Measurements from ENCODE around the gene CDKAL1. TPM values are rescaled to one million over a fixed set of nuclear protein-coding genes. Genes with fewer than 3 reads are reported as not detected.

Gene CDKAL1
- total RNA-seq, 1 donor from 2014 or later: 11.3 TPM

DNA sequence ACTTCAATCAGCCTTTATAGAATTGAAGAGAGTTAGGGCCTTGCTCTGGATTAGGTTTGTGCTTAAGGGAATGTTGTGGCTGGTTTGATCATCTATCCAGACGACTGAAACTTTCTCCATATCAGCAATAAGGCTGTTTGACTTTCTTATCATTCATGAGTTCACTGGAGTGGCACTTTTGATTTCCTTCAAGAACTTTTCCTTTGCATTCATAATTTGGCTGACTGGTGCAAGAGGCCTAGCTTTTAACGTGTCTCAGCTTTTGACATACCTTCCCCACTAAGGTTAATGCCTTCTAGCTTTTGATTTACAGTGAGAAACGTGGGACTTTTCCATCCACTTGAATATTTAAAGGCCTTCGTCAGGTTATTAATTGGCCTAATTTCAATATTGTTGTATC, 461.8 kb downstream of the CDKAL1 start:
- no peak for DNase-seq (ENCODE audit: extremely low spot score in 2 of 2)
- intact Hi-C loops (cut with DNase I): no loop called here
- Histone ChIP-seq H3K4me3 (no peak overlapping the region), H3K36me3 (no peaks in the 10 kb centered on the region), H3K27ac (no peak overlapping the region), H3K9me3 (no peaks in the 10 kb centered on the region), H3K27me3 (no peaks in the 10 kb centered on the region), H3K4me1 (peaks cover 8% of the 10 kb centered on the region)
- no peak for TF ChIP-seq POLR2AphosphoS5 (IDR thresholded peaks at IDR 0.05; ENCODE audit: insufficient read depth in 1 of 2, low read depth in 1 of 2)
- TF ChIP-seq POLR2A (IDR thresholded peaks at IDR 0.05): no peak
- TF ChIP-seq, protein P1, sequence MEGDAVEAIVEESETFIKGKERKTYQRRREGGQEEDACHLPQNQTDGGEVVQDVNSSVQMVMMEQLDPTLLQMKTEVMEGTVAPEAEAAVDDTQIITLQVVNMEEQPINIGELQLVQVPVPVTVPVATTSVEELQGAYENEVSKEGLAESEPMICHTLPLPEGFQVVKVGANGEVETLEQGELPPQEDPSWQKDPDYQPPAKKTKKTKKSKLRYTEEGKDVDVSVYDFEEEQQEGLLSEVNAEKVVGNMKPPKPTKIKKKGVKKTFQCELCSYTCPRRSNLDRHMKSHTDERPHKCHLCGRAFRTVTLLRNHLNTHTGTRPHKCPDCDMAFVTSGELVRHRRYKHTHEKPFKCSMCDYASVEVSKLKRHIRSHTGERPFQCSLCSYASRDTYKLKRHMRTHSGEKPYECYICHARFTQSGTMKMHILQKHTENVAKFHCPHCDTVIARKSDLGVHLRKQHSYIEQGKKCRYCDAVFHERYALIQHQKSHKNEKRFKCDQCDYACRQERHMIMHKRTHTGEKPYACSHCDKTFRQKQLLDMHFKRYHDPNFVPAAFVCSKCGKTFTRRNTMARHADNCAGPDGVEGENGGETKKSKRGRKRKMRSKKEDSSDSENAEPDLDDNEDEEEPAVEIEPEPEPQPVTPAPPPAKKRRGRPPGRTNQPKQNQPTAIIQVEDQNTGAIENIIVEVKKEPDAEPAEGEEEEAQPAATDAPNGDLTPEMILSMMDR (IDR thresholded peaks at IDR 0.05): no peak

DNA sequence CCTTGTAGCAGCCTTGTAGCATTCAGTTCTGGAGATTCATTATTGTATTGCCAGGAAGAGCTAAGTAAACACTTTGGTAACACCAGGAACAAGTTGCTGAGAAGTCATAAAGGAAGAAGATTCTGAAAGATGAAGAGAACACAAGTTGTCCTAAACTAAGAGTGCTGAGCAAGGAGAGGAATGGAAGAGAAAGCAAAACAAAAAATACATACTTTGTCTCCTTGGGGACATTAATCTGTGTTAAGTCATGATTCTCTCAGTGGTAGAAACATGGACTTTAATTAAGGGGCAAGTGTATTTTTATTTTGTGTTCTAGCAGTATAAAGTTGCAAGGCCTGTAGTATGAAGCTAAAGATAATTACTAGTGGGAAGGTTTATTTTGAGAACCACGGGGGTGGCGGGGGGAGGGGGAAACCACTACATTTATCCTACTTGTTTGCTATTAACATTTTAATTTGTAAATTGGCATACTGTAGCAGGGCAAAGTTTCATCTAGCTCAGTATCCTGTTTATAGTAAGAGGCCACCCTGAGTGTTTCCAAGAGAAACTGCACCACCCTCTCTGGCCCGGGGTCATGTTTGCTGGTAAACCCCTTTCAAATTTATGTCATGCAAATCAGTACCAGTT, 463.0 kb downstream of the CDKAL1 start:
- DNase-seq (ENCODE audit: extremely low spot score in 2 of 2): no peak
- Histone ChIP-seq H3K27ac (no peak overlapping the region), H3K27me3 (no peaks in the 10 kb centered on the region), H3K9me3 (no peaks in the 10 kb centered on the region), H3K4me3 (no peak overlapping the region), H3K36me3 (no peaks in the 10 kb centered on the region), H3K4me1 (peaks cover 8% of the 10 kb centered on the region)
- TF ChIP-seq POLR2A (IDR thresholded peaks at IDR 0.05) (no peak), POLR2AphosphoS5 (IDR thresholded peaks at IDR 0.05; ENCODE audit: insufficient read depth in 1 of 2, low read depth in 1 of 2) (no peak)
- TF ChIP-seq, protein P1 (IDR thresholded peaks at IDR 0.05): no peak
- intact Hi-C loops (cut with DNase I): no loop called here

DNA sequence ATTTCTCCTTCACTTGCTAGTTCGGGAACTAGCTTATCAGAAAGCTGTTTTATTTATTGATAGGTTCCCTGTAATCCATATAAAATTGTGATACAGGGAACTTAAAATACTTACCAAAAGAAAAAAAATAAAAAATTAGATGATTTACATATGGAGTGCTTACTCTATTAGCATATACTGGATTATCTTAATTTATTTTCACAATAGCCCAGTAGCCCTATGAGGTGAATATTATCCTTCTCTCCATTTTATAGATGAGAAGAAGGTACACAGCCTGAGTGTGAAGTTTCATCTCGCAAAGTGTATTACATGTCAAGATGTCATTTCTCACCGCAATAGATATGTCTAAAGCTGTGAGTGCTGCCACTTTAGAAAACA, 463.5 kb downstream of the CDKAL1 start:
- Histone ChIP-seq H3K4me1 (peaks cover 8% of the 10 kb centered on the region), H3K36me3 (no peaks in the 10 kb centered on the region), H3K27me3 (no peaks in the 10 kb centered on the region), H3K9me3 (no peaks in the 10 kb centered on the region), H3K27ac (no peak overlapping the region), H3K4me3 (no peak overlapping the region)
- DNase-seq (ENCODE audit: extremely low spot score in 2 of 2): no peak
- TF ChIP-seq POLR2A (IDR thresholded peaks at IDR 0.05): no peak
- intact Hi-C loops (cut with DNase I): no loop called here

DNA sequence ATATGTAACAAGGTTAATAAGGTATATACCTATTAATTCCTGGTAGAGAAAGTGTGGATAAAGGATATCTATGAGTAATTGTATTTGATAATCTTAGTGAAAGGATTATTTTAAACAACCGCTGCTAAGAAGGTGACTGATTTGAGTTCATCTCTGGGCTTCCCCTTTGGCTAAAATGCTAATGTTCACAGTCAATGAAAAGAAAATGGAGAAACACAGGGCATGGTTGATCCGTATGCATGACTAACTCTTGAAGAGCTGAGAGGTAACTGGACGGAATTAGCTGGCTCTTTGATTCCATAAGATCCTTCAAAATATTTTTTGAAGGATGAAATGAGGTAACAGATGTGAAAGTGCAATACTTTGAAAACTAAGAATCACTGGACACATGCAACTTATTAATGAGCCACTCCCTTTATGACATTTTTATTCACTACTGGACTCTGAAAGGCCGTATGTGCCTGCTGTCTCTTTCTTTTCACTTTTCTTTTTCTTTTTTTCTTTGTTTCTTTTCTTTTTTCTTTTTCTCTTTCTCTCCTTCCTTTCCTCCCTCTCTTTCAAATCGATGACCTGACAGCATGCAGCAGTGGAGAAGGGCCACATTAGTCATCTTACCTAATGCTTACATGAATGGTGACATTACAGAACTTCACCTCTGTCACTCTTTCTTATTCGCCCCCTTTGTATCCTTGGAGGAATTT, 464.6 kb downstream of the CDKAL1 start:
- intact Hi-C loops (cut with DNase I): no loop called here
- H3K27ac ChIP-seq: no peak overlapping the region
- no peak for DNase-seq (ENCODE audit: extremely low spot score in 2 of 2)
- peaks cover 8% of the 10 kb centered on the region for H3K4me1 ChIP-seq
- no peak overlapping the region for H3K4me3 ChIP-seq
- no peaks in the 10 kb centered on the region for H3K27me3 ChIP-seq
- no peaks in the 10 kb centered on the region for H3K9me3 ChIP-seq
- TF ChIP-seq POLR2AphosphoS5 (IDR thresholded peaks at IDR 0.05; ENCODE audit: insufficient read depth in 1 of 2, low read depth in 1 of 2) (no peak), POLR2A (IDR thresholded peaks at IDR 0.05) (no peak)
- TF ChIP-seq, protein P1 (IDR thresholded peaks at IDR 0.05): no peak
- H3K36me3 ChIP-seq: no peaks in the 10 kb centered on the region

DNA sequence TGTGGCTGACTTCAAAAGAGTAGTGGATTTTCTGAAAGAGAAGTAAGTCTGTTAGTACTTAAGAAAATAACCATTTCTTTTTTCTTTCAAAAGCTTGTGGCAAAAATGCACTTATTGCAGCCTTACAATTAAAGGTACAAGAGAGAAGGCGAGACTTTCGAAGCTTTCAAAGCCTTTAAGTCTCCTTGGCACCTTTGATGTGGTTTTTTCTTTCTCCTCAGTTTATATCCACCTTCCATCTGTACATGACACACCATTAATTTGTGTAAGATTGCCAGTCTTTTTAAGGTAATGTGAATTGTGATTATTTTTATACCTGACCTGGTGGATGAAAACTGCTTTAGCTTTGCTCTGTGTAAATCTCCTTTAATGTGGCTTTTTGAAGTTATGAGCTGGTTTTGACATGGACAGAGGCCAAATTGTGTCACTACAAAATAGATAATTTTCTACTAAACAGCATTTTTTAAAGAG, 466.1 kb downstream of the CDKAL1 start:
- H3K4me1 ChIP-seq: peaks cover 8% of the 10 kb centered on the region
- no peak for TF ChIP-seq POLR2AphosphoS5 (IDR thresholded peaks at IDR 0.05; ENCODE audit: insufficient read depth in 1 of 2, low read depth in 1 of 2)
- TF ChIP-seq, protein P1 (IDR thresholded peaks at IDR 0.05): no peak
- no peaks in the 10 kb centered on the region for H3K36me3 ChIP-seq
- intact Hi-C loops (cut with DNase I): no loop called here
- no peak overlapping the region for H3K4me3 ChIP-seq
- no peak for DNase-seq (ENCODE audit: extremely low spot score in 2 of 2)
- H3K9me3 ChIP-seq: no peaks in the 10 kb centered on the region
- H3K27me3 ChIP-seq: no peaks in the 10 kb centered on the region
- no peak overlapping the region for H3K27ac ChIP-seq

All from vagina (tissue), 2 donors.